Endothelial cell (in vitro differentiated cells): ENCODE results near the gene TRAF3. TPM values are rescaled to one million over a fixed set of nuclear protein-coding genes. Genes with fewer than 3 reads are reported as not detected.

Source experiments
- DNase-seq: peaks from one replicate; pipeline ENCODE4 v3.0.0; 2021; ENCODE audit warnings: low spot score
- H3K27ac Mint-ChIP-seq: one replicate; pipeline ENCODE4 v1.8.0; 2021; ENCODE audit warnings: mixed read lengths, inconsistent platforms; ENCODE audit not compliant: unreplicated experiment
- H3K27me3 Mint-ChIP-seq: one replicate; pipeline ENCODE4 v1.8.0; 2021; ENCODE audit warnings: mild to moderate bottlenecking, moderate library complexity, mixed read lengths, inconsistent platforms; ENCODE audit not compliant: unreplicated experiment
- H3K36me3 Mint-ChIP-seq: one replicate; pipeline ENCODE4 v1.8.0; 2021; ENCODE audit warnings: mild to moderate bottlenecking, low read depth, mixed read lengths, inconsistent platforms; ENCODE audit not compliant: unreplicated experiment
- H3K4me1 Mint-ChIP-seq: one replicate; pipeline ENCODE4 v1.8.0; 2021; ENCODE audit warnings: mild to moderate bottlenecking, mixed read lengths, inconsistent platforms; ENCODE audit not compliant: unreplicated experiment
- H3K4me3 Mint-ChIP-seq: one replicate; pipeline ENCODE4 v1.8.0; 2021; ENCODE audit warnings: mild to moderate bottlenecking, mixed read lengths, inconsistent platforms; ENCODE audit not compliant: unreplicated experiment
- H3K9me3 Mint-ChIP-seq: one replicate; pipeline ENCODE4 v1.8.0; 2021; ENCODE audit warnings: mixed read lengths, inconsistent platforms; ENCODE audit not compliant: unreplicated experiment
- CTCF ChIP-seq: fragments of 200-600 bp; sonication (generic); IDR thresholded peaks from one replicate; pipeline ENCODE4 v1.5.0; 2021; ENCODE audit warnings: antibody characterized with exemption; ENCODE audit not compliant: unreplicated experiment
- total RNA-seq: library from RNA; stranded (reverse); fragmentation: NEBNext Ultra II Directional; extraction: Animal tissue kit (Norgen Biotek cat#: 25700); gene quantifications from one replicate; pipeline ENCODE4 v1.2.1, GENCODE V29; 2021; ENCODE audit not compliant: unreplicated experiment

Gene TRAF3
- total RNA-seq, 1 donor from 2014 or later = 9.7 TPM

DNA sequence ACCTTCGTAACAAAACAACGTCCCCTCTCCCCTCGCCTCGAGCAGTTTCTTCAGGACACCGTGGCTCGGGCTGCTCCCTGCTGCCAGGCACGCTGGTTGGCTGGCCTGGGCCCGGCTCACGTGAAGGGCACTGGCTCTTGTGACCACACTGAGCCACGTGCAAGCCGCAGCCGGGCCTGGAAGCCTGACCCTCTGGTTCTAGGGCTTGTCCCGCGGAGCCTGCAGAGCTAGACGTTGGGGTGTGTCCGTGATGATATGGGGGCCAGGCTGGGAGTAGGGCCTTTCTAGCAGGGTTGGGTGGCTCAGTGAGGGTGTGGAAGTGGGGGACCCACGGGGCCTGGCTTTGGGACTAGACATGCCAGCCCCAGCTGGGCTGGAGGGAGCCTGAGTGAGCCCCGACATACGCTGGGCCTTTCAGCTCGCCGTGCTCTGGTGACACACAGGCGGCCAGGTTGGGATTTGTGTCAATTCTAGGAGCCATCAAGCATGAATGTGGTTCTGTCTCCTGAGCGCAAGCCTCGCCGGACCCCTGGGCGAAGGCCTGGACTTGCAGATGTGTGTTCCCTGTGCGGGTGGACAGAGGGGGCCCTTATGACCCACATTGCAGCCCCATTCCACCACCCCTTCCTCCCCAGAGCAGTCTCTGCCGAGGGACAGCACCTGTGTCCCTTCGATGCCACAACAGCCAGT lies 131.7 kb downstream of the TRAF3 start:
- Mint-ChIP-seq H3K9me3 (no peaks in the 10 kb centered on the region), H3K36me3 (peaks cover 26% of the 10 kb centered on the region), H3K27ac (no peak overlapping the region), H3K4me3 (no peak overlapping the region), H3K4me1 (no peaks in the 10 kb centered on the region), H3K27me3 (peaks cover 13% of the 10 kb centered on the region)
- DNase-seq = no peak
- no peak for TF ChIP-seq CTCF

DNA sequence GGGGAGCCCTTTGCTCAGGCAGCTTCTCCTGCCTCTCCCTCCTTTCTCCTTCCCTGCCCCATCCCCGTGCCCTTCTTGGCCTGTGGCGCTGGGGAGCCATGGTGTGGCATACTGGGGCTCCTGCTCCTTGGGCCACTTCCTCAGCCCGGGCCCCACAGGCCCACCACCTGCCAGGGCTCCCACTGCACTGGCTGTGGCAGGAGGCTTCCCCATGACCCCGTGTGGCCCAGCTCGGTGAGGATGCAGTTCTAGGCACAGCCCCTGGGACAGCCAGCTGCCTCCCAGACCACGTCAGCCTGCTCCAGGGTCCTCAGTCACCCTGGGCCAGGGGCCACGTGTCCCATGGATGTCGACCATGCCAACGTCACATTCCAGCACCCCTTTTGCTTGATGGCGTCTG lies 132.2 kb downstream of the TRAF3 start:
- TF ChIP-seq CTCF = no peak

GRCh38 chr14:102909911-102910310 lies 132.7 kb downstream of the TRAF3 start:
- peaks cover 26% of the 10 kb centered on the region for H3K36me3 Mint-ChIP-seq
- H3K9me3 Mint-ChIP-seq = no peaks in the 10 kb centered on the region
- no peak for TF ChIP-seq CTCF
- peaks cover 13% of the 10 kb centered on the region for H3K27me3 Mint-ChIP-seq
- H3K27ac Mint-ChIP-seq = no peak overlapping the region
- no peak overlapping the region for H3K4me3 Mint-ChIP-seq
- no peak for DNase-seq
- no peaks in the 10 kb centered on the region for H3K4me1 Mint-ChIP-seq

More for the DNA sequence above, 132.2 kb downstream of the TRAF3 start:
- Mint-ChIP-seq H3K4me3 (no peak overlapping the region), H3K27me3 (peaks cover 13% of the 10 kb centered on the region), H3K36me3 (peaks cover 26% of the 10 kb centered on the region), H3K4me1 (no peaks in the 10 kb centered on the region), H3K9me3 (no peaks in the 10 kb centered on the region), H3K27ac (no peak overlapping the region)
- no peak for DNase-seq

GRCh38 chr14:102910442-102910841 lies 133.2 kb downstream of the TRAF3 start:
- DNase-seq = no peak
- H3K27me3 Mint-ChIP-seq = peaks cover 13% of the 10 kb centered on the region
- no peak for TF ChIP-seq CTCF
- no peak overlapping the region for H3K4me3 Mint-ChIP-seq
- no peaks in the 10 kb centered on the region for H3K9me3 Mint-ChIP-seq
- no peak overlapping the region for H3K27ac Mint-ChIP-seq
- H3K4me1 Mint-ChIP-seq = no peaks in the 10 kb centered on the region
- peaks cover 23% of the 10 kb centered on the region for H3K36me3 Mint-ChIP-seq

- DNase-seq = no peak
- Mint-ChIP-seq H3K4me1 (no peaks in the 10 kb centered on the region), H3K4me3 (no peak overlapping the region)
These were observed 134.3 kb downstream of the TRAF3 start for GRCh38 chr14:102911541-102911951.

More at GRCh38 chr14:102911541-102911951, 134.3 kb downstream of the TRAF3 start:
- Mint-ChIP-seq H3K27ac (no peak overlapping the region), H3K9me3 (no peaks in the 10 kb centered on the region), H3K27me3 (peaks cover 13% of the 10 kb centered on the region), H3K36me3 (peaks cover 15% of the 10 kb centered on the region)
- TF ChIP-seq CTCF = no peak
